Activated T-helper 1 cell treated with Interleukin-2 at 50 U/mL for 16 hours (primary cell): ENCODE measurements around the gene PHF12.

ENCODE experiments used
- DNase-seq: peaks from one replicate; pipeline ENCODE4 v3.0.0-alpha.2; 2020; ENCODE audit warnings: low read depth

The PHF12 gene

DNA sequence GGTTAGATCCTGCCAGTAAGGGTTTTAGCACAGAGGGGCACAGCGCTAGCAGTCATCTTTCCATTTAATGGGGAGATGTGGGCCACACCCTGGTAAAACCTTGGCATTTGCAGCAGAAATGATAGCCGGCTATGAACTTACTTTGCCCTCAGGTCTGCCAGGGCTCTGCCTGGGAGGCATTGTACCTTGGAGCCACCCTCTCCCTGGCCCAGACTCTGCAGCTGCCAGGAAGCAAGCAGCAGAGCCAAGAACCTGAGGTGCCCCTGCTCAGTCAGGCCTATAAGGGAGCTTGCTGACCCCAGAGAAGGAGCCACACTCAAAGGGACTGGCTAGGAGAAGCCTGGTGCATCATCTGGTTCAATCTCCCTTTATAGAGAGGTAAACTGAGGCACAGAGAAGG lies 23.7 kb upstream of the PHF12 start:
- no peak for DNase-seq

DNA sequence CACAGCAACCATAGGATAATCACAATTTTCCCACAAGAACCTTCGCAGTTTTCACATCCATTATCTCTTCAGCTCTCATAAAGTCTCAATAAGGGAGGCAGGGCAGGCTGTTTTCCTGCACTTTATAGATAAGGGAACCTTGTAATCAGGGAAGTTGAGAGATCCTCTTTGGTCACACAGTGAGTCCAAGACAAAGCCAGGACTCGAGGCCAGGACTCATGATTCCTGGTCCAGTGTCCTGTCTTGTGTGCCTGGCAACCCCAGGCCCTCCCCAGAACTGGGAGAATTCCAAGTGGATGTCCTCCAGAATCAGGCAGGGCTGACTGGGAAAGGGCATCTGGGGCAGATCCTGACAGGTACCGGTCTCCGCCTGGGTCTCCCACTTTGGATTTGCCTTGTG lies 23.1 kb upstream of the PHF12 start:
- no peak for DNase-seq

DNA sequence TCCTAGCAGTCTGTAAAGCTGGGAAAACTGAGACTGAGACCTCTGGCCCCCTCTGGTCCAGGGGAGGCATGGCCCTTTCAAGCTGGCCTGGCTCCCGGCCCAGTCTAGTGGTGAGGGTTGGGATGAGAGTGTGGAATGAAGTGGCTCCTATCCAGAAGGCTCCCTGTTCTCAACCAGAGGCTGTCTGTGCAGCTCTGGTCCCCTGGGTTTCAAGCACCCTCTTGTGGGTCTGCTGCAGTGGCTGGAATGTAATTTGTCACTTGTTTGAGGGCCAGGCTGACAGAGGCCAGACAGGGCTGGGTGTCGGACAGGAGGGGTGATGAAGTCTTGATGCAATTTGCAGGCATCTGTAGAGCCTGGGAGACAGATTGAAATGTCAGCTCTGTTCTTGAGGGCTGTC lies 22.1 kb upstream of the PHF12 start:
- DNase-seq, result no peak

DNA sequence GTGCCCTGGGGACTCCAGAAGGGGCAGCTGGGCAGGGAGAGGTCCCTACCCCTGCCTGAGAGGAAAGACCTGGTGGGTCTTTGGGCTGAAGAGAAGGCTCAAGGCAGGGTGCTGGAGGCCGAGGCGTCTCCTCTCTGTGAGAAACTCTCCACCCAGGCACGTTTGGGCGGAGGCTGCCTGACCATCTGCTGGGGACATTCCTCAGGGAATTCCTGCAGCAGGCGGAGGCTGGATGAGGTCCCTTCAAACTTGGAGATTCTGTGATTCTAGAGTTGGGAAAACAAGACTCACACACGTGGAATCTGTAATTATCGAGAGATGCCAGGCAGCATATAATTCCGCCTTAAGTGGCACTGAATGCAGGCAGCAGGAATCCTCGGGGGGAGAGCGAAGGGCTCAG lies 21.1 kb upstream of the PHF12 start:
- DNase-seq, result no peak

DNA sequence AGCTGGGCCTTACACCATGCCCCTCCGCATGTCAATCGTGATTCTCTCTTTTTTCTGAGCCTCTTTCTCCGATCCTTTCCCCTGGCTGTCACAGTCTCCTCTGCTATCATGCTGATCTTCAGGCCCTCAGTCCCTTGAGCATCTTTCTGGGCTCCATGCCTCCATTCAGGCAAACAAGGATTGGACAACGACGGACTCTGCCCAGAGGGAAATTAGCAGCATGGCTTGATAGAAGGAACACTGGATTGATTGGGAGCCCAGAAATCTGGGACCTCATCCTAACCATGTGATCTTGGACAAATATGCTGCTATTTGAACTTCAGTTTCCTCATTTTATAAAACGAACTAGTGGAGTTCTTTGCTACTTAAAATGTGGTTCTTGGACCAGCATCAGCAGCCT lies 19.6 kb upstream of the PHF12 start:
- no peak for DNase-seq

DNA sequence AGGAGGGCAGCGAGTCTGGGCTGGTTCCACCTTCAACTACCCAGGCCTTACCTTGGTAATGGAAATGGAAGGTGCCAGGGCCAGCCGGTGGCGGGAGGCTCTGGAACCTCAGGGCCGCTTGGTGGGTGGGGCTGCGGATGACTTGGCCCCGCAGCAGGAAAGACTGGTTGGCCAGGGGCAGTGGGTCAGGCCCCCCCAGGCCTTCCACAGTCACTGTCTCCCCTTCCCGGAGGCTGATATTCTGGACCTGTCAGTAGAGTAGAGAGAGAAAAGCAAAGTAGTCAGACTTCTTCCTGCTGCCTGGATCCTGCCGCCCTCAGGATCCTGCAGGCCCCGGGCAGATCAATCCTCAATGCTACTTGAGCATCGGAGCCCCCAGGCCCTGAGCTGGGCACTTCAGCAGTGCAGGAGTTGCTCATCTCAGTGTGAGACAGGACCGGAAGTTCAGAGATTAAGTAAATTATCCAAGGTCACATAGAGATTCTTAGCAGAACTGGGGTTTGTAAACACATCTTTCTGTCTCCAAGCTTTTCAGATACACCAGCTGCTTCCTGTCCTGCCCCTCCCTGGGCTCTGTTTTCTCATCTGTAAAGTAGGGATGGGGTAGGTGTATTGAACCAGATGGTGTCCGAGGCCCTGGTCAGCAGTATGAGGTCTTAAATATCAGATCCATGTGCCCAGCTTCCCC lies 18.5 kb upstream of the PHF12 start:
- DNase-seq, result no peak

DNA sequence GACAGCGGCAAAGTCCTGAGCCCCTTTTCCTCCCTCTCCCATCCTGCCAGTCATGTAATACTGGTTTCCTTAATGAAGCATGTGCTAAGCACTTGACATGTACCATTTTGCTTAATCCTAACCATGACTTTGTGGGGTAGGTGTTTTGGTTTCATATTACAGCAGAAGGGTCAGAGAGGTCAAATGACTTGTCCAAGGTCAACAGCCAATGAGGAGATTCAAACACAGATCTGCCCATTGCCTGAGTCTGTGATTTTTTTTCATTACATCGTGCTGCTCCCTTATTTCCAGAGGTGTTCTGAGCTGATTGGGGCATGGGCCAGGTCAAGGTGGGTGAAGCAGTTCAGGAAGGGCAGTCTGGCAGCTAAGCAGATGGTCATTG lies 17.6 kb upstream of the PHF12 start:
- DNase-seq, result no peak

DNA sequence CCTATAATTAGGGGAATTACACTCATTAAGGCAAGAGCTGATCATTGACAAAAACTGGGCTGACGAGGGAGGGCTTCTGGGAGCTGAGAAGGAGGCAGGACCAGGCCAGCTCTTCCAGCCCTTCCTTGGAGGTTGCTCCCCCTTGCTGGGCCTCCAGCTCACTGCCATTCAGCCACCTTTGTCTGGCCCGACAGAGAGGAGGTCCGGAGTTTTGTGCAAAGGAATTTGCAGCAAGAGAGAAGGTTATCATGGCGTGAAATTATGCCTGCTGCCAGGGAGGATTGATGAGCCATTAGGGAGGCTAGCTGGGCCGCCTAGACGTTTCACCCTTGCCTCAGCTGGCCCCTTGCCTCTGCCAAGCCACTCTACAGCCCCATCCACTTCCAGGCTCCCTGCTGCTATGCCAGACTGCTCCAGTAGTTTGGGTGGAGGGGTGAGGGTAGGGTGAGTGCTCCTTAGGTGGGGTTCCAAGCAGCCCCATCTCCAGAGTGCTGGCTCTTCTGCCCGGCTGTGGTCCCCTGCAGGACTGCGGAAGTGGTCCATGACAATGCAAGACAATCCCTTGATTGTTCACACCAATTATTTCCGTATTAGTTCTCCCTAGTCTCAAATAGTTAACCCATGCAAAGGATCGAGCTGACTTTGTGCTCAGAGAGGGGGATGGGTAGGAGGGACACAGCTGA lies 17.1 kb upstream of the PHF12 start:
- no peak for DNase-seq

DNA sequence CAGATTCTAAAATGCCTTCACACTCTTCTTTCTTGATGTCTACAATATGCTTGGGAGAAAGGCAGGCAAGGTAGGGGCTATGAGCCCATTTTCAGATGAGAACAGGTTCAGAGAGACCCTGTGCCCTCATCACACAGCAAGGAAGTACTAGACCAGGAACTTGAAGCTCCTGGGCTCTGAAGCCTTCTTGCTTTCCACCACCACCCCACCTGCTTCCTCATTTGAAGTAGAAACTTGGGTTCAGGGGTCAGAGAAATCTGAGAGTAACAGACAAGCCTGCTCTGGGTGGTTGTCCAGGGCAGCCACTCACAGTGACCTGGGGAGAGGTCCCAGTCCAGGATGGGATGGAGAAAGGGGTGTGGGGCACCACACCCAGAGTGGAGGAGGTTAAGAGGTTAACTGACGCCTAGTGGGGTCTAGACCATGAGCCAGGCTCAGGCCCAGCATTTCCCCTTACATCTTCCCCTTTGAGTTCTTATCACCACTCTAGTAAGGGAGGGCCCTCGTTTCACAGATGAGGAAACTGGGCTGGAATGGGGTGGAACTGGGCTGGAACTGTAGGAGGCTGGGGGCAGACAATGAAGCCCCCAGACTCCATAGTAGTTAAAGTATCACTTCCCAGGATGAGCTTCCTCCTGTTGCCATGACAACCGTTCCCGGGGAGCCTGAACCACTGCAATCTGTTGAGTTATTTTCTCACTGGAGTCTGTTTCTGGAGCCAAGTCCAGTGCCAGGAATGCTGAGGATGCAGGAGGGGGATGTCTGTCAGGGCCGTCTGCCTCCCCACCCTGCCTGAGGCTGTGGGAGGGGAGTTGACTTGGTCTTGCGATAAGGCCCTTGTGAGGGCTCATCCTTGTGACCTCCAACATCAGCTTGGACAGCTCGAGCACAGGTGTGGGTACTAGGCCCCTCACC lies 16.2 kb upstream of the PHF12 start:
- no peak for DNase-seq

DNA sequence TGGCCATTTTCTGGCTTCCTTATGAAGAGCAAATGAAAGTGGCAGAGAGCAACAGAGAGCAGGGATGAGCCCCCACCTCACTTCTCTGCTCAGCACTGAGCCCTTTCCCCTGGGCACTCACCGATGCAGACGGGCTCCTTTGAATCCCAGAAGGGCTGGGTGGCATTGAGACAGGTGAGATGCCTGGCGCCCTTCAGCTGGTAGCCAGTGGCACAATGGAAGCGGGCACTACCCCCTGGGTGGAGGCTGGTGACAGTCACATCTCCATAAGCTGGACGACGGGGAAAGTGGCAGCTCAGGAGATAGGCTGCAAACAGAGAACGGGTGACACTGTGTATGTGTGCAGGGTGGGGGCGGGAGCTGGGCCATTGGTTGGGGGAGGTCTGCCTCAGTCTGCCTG lies 12.5 kb upstream of the PHF12 start:
- no peak for DNase-seq

DNA sequence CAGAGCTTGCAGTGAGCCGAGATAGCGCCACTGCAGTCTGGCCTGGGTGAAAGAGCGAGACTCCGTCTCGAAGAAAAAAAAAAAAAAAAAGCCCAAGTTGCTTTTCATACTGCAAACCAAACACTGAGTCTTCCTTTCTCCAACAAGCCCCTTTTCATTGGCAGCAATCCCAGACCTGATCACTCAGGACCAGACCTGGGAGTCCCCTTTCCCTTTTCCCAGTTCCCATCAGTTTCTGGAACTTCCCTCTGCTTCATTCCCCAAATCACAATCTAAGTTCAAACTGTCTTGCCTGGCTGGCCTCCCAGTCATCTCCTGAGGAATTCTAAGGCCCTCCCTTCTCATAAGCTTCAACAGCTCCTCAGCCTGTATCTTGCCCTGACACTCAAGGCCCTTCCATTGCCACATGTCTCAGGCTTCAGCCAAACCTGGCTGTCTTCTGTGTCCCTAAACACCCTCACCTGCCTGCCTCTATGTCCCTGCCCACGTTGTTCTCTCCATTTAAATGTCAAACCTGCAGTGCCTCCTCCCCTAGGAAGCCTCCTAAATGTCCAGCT lies 11.8 kb upstream of the PHF12 start:
- no peak for DNase-seq

DNA sequence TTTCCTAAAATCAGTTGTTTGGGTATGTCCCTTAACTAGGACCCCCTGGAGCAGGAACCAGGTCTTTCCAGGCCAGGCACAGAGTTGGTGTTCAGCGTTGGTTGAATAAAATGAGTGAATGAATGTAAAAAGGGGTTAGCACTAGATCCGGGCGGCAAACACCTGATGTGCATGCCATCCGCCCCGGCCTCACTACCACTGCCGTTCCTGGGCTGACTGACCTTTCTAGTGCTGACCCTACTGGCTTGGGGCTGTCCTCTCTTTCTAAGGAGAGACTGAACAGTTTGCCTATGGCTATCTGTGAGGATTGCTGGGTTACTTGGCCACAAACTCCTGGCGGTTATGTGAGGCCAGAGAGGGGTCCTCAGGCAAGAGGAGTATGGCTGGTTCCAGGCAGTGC lies 10.1 kb upstream of the PHF12 start:
- no peak for DNase-seq

DNA sequence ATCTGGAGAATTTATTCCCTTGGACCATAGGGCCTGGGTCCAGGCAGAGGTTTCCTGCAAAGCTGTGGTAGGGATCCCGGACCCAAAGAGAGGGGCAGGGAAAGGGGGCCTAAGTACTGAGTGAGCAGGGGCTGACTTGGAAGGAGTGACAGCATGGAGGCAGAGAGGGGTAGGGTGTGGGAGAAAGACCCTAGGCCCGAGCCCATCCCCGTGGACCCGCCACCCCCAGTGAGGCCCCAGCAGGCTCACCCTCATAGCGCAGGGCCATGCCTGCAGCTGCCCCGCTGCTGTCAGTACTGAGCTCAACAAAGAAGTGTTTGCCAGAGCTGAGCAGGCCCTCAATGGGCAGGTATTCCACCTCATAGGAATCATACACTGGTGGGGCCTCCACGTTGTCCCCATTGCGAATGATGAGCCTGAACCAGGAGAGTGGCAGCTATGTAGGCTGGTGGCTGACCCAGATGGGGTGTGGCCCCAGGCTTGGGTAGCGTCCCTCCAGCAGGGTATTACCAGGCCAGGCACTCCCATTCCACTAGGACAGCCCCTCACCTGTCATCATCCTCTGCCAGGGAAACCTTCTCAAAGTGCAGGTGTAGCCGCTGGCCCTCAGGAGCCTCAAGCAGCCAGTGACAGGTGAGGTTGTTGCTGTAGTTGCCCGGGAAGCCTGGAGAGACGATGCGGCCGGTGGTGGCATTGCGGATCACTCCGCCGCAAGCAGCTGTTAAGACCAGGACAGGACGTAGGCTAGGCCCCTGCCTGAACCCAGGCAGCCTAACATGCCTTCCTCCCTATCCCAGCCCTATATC lies 9.1 kb upstream of the PHF12 start:
- no peak for DNase-seq

DNA sequence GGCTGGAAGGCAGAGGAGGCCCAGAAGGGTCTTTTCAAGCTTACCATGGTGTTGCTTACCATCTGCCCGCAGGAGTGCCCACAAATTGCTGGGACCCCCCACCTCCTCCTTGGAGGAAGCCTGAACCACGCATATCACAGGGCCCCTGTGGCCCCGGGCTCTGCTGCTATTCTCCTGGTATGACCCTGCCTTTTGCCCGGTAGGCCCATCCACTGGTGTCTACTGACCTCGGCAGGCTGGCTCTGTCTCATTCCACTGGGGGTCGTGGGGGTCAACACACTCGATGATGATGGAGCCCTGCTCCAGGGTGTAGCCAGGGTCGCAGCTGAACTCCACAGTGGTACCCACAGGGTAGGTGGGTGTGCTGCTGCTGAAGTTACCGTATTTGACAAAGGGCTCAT lies 8.2 kb upstream of the PHF12 start:
- DNase-seq, result no peak

DNA sequence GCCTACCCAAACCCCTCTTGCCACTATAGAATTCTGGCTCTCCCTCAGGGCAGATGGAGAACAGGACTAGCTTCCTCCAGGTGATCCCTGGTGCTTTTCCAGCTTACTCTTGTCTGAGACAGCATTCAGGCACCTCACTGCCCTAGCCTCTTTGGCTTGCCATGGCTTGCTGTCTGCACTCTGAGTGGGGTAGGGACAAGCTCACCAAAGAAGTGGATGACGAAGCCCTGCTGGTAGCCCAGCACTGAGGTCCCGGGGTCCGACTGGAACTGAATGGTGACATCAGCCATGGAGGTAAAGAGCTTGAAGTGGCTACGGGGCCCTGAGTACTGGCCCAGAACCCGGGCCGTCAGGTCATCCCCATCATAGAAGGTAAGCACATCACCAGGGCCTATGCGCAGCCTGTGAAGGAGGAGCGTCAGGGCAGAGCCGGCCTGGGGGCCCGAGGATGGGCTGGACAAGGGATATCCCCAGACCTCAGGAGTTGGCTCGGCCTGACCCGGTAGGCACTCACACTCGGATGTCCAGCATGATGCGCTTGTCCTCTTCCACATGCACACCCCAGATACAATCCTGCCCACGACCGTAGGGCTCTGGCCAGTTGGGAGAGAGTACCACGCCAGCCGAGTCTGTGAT lies 7.6 kb upstream of the PHF12 start:
- DNase-seq, result no peak

DNA sequence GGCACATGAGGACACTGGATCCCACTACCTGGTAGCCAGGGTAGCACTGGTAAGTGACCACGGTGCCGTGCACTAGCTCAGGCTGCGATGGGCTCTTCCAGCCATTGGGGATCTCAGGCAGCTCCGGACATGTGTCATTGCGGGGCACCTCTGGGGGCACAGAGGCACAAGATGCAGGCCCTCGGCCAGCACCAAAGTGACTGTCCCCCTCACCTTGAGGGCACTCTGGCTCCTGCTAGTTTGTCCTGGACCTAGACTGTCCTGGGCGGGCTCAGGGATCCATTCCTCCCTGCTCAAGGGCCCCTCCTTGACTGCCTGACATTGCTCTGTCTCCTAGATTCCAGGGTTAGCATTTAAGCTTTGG lies 6.7 kb upstream of the PHF12 start:
- DNase-seq, result no peak

DNA sequence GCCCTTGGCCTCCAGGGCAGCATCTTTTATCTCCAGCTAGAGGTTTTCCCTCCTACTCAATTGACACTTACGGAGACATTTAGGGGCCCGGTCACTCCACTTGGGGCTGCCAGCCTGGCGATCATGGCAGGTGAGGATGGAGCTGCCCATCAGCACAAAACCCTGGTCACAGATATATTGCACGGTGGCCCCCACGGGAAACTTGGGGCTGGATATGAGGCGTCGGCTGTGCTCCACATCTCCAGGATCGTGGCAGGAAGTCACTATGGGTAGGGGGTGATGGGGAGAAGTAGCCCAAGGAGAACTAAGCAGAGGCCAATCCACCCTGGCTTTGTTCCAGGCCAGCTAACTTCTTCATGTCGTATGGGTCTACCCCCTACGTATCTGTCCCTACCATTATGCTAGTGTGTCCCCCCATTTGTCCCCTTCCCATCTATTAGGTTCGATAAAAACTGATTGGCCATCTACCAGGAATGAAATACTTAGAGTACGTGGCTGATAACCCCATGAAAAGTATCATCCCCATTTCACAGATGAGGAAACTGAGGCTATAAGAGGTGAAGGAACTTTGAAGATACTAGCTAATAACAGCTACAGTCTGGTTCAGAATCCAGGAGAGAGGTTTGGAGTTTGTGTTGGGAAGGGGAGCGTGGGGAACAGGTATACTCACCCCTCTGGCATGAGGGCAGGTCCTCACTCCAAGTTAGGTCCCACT lies 6.1 kb upstream of the PHF12 start:
- DNase-seq, result no peak

DNA sequence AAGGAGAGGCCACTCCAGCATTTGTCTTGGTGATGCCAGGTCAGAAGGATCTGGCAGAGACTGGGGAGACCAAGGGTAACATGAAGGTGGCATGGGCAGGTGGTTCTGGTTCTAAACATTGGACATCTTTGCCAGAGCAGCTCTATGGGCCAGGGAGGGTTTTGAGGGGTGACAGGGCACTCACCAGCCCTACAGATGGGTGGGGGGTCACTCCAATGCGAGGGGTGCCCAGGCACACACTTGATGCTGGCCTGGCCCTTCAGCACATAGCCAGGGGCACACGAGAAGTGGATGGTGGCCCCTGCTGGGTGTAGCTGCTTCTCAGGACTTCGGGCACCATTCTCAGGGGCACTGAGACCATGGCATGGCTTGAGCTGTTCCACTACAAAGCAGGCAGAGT lies 5.5 kb upstream of the PHF12 start:
- no peak for DNase-seq

DNA sequence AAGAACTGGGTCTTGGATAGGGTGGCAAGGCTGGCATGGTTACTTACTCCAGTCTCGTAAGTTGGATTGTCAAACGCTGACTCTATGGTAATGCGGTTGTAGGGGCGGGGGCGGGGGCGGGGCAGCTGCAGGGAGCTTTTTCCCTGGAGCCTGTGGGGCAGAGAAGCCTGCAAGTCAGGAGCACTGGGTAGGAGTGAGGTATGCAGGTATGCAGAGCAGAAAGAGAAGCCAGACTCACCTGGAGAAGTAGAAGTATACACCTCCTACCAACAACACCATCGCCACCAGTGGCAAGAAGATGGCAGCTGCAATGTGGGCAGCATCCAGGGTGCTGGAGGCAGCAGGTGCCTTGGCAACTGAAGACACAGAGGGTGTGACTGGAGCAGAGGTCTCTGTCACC lies 4.8 kb upstream of the PHF12 start:
- DNase-seq, result no peak

DNA sequence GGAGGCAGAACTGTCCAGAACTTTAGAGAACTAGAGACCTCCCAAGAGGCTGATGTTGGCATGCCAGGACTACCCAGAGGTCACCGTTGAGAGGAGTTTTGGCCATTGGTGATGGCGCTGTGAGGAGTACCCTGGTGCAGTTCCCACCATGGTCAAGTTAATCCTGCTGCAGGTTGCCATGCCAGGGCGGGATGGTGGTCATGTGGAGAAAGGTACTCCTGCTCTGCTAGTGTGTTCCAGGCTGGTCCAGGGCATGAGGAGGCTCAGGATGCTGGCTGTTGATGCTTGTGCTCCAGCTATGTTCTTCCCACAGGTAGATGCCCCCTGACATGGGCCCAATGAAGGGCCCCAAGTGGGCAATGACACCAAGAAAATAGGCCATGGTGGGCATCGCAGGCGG lies 4.1 kb upstream of the PHF12 start:
- DNase-seq, result no peak

DNA sequence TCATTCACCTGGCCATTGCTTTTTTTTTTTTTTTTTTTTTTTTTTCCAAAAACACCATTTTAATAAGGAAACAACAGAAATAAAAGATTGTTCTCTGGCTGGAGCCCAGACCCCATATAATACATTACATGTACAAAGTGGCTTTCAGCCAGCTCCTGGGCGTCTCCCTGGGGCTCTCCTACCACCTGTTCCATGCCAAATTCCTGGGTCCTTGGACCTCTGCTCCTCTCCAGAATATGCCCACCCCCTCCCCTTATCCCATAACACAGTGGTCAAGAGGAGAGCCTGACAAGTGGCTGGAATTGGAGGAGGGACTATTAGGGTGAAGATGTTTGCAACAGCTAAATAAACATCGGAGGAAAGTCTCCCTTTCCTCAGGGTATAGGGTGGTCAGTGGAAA lies 3.6 kb upstream of the PHF12 start:
- DNase-seq, result no peak
